Ovary (tissue), 9 donors: ENCODE results near the gene GAL3ST2. TPM values are rescaled to one million over a fixed set of nuclear protein-coding genes. Genes with fewer than 3 reads are reported as not detected.

ENCODE experiments used
- DNase-seq, 5 donors: peaks; one replicate each; pipeline ENCODE4 v3.0.0-alpha.2; 2019 to 2020
- H3K27ac ChIP-seq, 2 donors: fragments of 200-600 bp; one replicate each; pipeline versions ENCODE4 v1.5.1 to v1.8.0; 2019 to 2022
- H3K27me3 ChIP-seq: fragments of 200-600 bp; one replicate; pipeline ENCODE4 v1.8.0; 2022
- H3K36me3 ChIP-seq: fragments of 200-600 bp; sonication (generic); one replicate; pipeline ENCODE4 v1.5.1; 2019
- H3K4me1 ChIP-seq: one replicate; pipeline ENCODE4 v1.8.1; 2013; ENCODE audit warnings: mild to moderate bottlenecking, moderate library complexity; ENCODE audit not compliant: insufficient read depth
- H3K4me3 ChIP-seq: fragments of 200-600 bp; sonication (generic); one replicate; pipeline ENCODE4 v1.5.1; 2017
- H3K9me3 ChIP-seq, 2 donors: fragments of 200-600 bp in 1 of 2; sonication (generic) in 1 of 2; one replicate each; pipeline versions ENCODE4 v1.5.1 to v1.8.1; 2013 to 2019; ENCODE audit warnings: mild to moderate bottlenecking in 1 of 2, moderate library complexity in 1 of 2
- CTCF ChIP-seq, 3 donors: fragments of 450-650 bp in 2 of 3; fragments of 200-600 bp in 1 of 3; IDR thresholded peaks; one replicate each; pipeline versions ENCODE4 v1.5.1 to v1.8.0; 2016 to 2022; ENCODE audit warnings: antibody characterized with exemption in 3 of 3, mild to moderate bottlenecking in 1 of 3
- EP300 ChIP-seq: sonication (generic); formaldehyde crosslinking; IDR thresholded peaks from one replicate; pipeline ENCODE4 v1.6.1; 2017; ENCODE audit warnings: antibody characterized with exemption
- POLR2A ChIP-seq: fragments of 450-650 bp; IDR thresholded peaks from one replicate; pipeline ENCODE4 v1.6.1; 2017; ENCODE audit warnings: antibody characterized with exemption, mild to moderate bottlenecking, moderate library complexity
- WGBS, 3 donors: extraction: QIAGEN DNeasy Blood & Tissue Kit in 1 of 3; methylation state at CpG; one replicate each; pipeline versions ENCODE4 v1.1.5 to v1.1.7; 2013 to 2017; 5-methylcytosine and 5-hydroxymethylcytosine counted together
- intact Hi-C, 4 donors: fragments of 100-400 bp; cut with DNase I; formaldehyde crosslinking; loops; one replicate each; pipeline versions ENCODE4 v1.11.0 to v1.15.1; 2022 to 2023
- polyA plus RNA-seq, 2 donors: library from polyadenylated mRNA; stranded (reverse); fragments of 200-250 nt in 1 of 2; fragments of 350-450 nt in 1 of 2; fragmentation: Illumina TruSeq in 1 of 2; extraction: RNeasy Lipid Tissue Mini Kit (QIAGEN cat#74804) in 1 of 2; gene quantifications; one replicate each; pipeline ENCODE4 v1.2.3, GENCODE V29; 2013 to 2014
- total RNA-seq, 7 donors: library from RNA; depleted of rRNA in 2 of 7; stranded (reverse); fragments of >200 nt in 2 of 7; fragmentation: NEBNext Ultra II Directional in 3 of 7; extraction: Animal tissue kit (Norgen Biotek cat#: 25700) in 3 of 7; gene quantifications; one replicate each; pipeline versions ENCODE4 v1.1.0 to v1.2.4, GENCODE V29; 2016 to 2023
- donor health status: DM: no; HTN: no; CAD: no; lungs with moderate emphysema.
- donor health status: DM: no; HTN: no; CAD: no.
- donor health status: Bipolar disorder and iron deficiency.
- donor health status: DM: yes; HTN: yes; CAD: no.
- donor health status: DM: no; HTN: no; CAD: no.
- donor health status: DM: yes; HTN: yes; CAD: no.

GAL3ST2 gene
- total and polyA plus RNA-seq, 9 donors: 0.05 to 4.3 (median 0.57) TPM; not detected in 3

GRCh38 chr2:241842620-241843211, 66.1 kb downstream of the GAL3ST2 start:
- Histone ChIP-seq H3K9me3 (no peaks in the 10 kb centered on the region), H3K27ac (peak overlapping the region in 1 of 2 donors; percentile 20), H3K36me3 (no peaks in the 10 kb centered on the region), H3K4me3 (no peak overlapping the region), H3K4me1 (peaks cover 2% of the 10 kb centered on the region), H3K27me3 (no peaks in the 10 kb centered on the region)
- 77 to 85% (median 84%) methylated on average over 29 of the region's 29 CpGs for WGBS, 3 donors
- peak in 2 of 5 donors; percentile 32 to 62 for DNase-seq
- intact Hi-C loops: no loop called here
- TF ChIP-seq CTCF (IDR thresholded peaks at IDR 0.05) (no peak), EP300 (no peak), POLR2A (no peak)

- WGBS, 3 donors: 46 to 80% (median 80%) methylated on average over 23 to 52 of the region's 52 CpGs
- H3K4me3 ChIP-seq: peak overlapping the region; percentile 33
- H3K27ac ChIP-seq: peak overlapping the region in 1 of 2 donors; percentile 57
- H3K4me1 ChIP-seq: peaks cover 2% of the 10 kb centered on the region
- no peaks in the 10 kb centered on the region for H3K36me3 ChIP-seq
- no peaks in the 10 kb centered on the region for H3K9me3 ChIP-seq
- intact Hi-C loops: no loop called here
- TF ChIP-seq EP300 (no peak), CTCF (IDR thresholded peaks at IDR 0.05) (no peak), POLR2A (no peak)
- H3K27me3 ChIP-seq: no peaks in the 10 kb centered on the region
- DNase-seq: peak in 1 of 5 donors; percentile 35
These were observed 66.9 kb downstream of the GAL3ST2 start for GRCh38 chr2:241843321-241844065.

- intact Hi-C loops: no loop called here
- TF ChIP-seq POLR2A: no peak
- TF ChIP-seq CTCF (IDR thresholded peaks at IDR 0.05): peak in 1 of 3 donors; percentile 36
- no peak for TF ChIP-seq EP300
- H3K4me1 ChIP-seq: peaks cover 2% of the 10 kb centered on the region
- H3K4me3 ChIP-seq: peak overlapping the region; percentile 33
- WGBS, 3 donors: 5 to 13% (median 7%) methylated on average over 22 to 65 of the region's 65 CpGs
- peak overlapping the region in 1 of 2 donors; percentile 57 for H3K27ac ChIP-seq
- no peaks in the 10 kb centered on the region for H3K27me3 ChIP-seq
- no peaks in the 10 kb centered on the region for H3K36me3 ChIP-seq
- peak; percentile 72 to 82 (median 79) for DNase-seq
- H3K9me3 ChIP-seq: no peaks in the 10 kb centered on the region
These were observed 67.6 kb downstream of the GAL3ST2 start for GRCh38 chr2:241844066-241844728.

GRCh38 chr2:241844831-241845578, 68.4 kb downstream of the GAL3ST2 start:
- 75 to 87% (median 81%) methylated on average over 33 to 37 of the region's 37 CpGs for WGBS, 3 donors
- H3K27ac ChIP-seq: no peak overlapping the region
- H3K4me1 ChIP-seq: peaks cover 2% of the 10 kb centered on the region
- H3K27me3 ChIP-seq: no peaks in the 10 kb centered on the region
- peak in 2 of 5 donors; percentile 29 to 40 for DNase-seq
- H3K36me3 ChIP-seq: no peaks in the 10 kb centered on the region
- intact Hi-C loops: no loop called here
- TF ChIP-seq POLR2A: no peak
- TF ChIP-seq CTCF (IDR thresholded peaks at IDR 0.05): no peak
- no peak for TF ChIP-seq EP300
- peak overlapping the region; percentile 33 for H3K4me3 ChIP-seq
- H3K9me3 ChIP-seq: no peaks in the 10 kb centered on the region
